ENCODE measurements around the gene SND1. TPM values are rescaled to one million over a fixed set of nuclear protein-coding genes. Genes with fewer than 3 reads are reported as not detected.

Gene SND1
- total and polyA plus RNA-seq, 9 donors: 88.3 to 125 (median 97.7) TPM

- Histone ChIP-seq H3K36me3 (ENCODE audit: control insufficient read depth, insufficient read depth, low read length) (no peaks in the 10 kb centered on the region), H3K4me3 (ENCODE audit: low read length) (no peak overlapping the region), H3K27ac (ENCODE audit: low read length) (no peak overlapping the region), H3K9me3 (replicated peaks; ENCODE audit: control insufficient read depth, low read depth, low read length) (no peaks in the 10 kb centered on the region), H3K4me1 (ENCODE audit: control insufficient read depth, insufficient read depth, low read length) (no peaks in the 10 kb centered on the region), H3K27me3 (ENCODE audit: control insufficient read depth, insufficient read depth, low read length) (no peaks in the 10 kb centered on the region)
- WGBS (ENCODE audit: insufficient coverage): 100% methylated on average over 3 of the region's 3 CpGs
- DNase-seq: no peak
Measured at GRCh38 chr7:127680983-127681382, 29.0 kb downstream of the SND1 start.

- no peaks in the 10 kb centered on the region for H3K4me1 ChIP-seq (ENCODE audit: control insufficient read depth, insufficient read depth, low read length)
- H3K9me3 ChIP-seq (replicated peaks; ENCODE audit: control insufficient read depth, low read depth, low read length): no peaks in the 10 kb centered on the region
- WGBS (ENCODE audit: insufficient coverage): 67% methylated on average over 1 of the region's 2 CpGs
- no peak for DNase-seq
- H3K27me3 ChIP-seq (ENCODE audit: control insufficient read depth, insufficient read depth, low read length): no peaks in the 10 kb centered on the region
- H3K27ac ChIP-seq (ENCODE audit: low read length): no peak overlapping the region
- peaks cover 5% of the 10 kb centered on the region for H3K36me3 ChIP-seq (ENCODE audit: control insufficient read depth, insufficient read depth, low read length)
- H3K4me3 ChIP-seq (ENCODE audit: low read length): no peak overlapping the region
Measured at GRCh38 chr7:127682140-127682539, 30.1 kb downstream of the SND1 start.

- H3K4me3 ChIP-seq (ENCODE audit: low read length): no peak overlapping the region
- H3K27me3 ChIP-seq (ENCODE audit: control insufficient read depth, insufficient read depth, low read length): no peaks in the 10 kb centered on the region
- no peaks in the 10 kb centered on the region for H3K9me3 ChIP-seq (replicated peaks; ENCODE audit: control insufficient read depth, low read depth, low read length)
- no peak overlapping the region for H3K27ac ChIP-seq (ENCODE audit: low read length)
- whole genome bisulfite sequencing (ENCODE audit: insufficient coverage): 54% methylated on average over 3 of the region's 4 CpGs
- no peaks in the 10 kb centered on the region for H3K4me1 ChIP-seq (ENCODE audit: control insufficient read depth, insufficient read depth, low read length)
- DNase-seq: peak; percentile 25
- H3K36me3 ChIP-seq (ENCODE audit: control insufficient read depth, insufficient read depth, low read length): peaks cover 16% of the 10 kb centered on the region
Measured at GRCh38 chr7:127683776-127684681, 32.0 kb downstream of the SND1 start.

GRCh38 chr7:127689194-127689772 lies 37.3 kb downstream of the SND1 start:
- no peak overlapping the region for H3K4me3 ChIP-seq (ENCODE audit: low read length)
- H3K9me3 ChIP-seq (replicated peaks; ENCODE audit: control insufficient read depth, low read depth, low read length): no peaks in the 10 kb centered on the region
- no peaks in the 10 kb centered on the region for H3K27me3 ChIP-seq (ENCODE audit: control insufficient read depth, insufficient read depth, low read length)
- H3K27ac ChIP-seq (ENCODE audit: low read length): no peak overlapping the region
- WGBS (ENCODE audit: insufficient coverage): no CpG with 5 or more reads among the region's 1 CpG
- H3K36me3 ChIP-seq (ENCODE audit: control insufficient read depth, insufficient read depth, low read length): peaks cover 34% of the 10 kb centered on the region
- no peak for DNase-seq
- H3K4me1 ChIP-seq (ENCODE audit: control insufficient read depth, insufficient read depth, low read length): no peaks in the 10 kb centered on the region

GRCh38 chr7:127690337-127690736 lies 38.3 kb downstream of the SND1 start:
- Histone ChIP-seq H3K36me3 (ENCODE audit: control insufficient read depth, insufficient read depth, low read length) (peaks cover 44% of the 10 kb centered on the region), H3K4me3 (ENCODE audit: low read length) (no peak overlapping the region), H3K4me1 (ENCODE audit: control insufficient read depth, insufficient read depth, low read length) (no peaks in the 10 kb centered on the region), H3K27me3 (ENCODE audit: control insufficient read depth, insufficient read depth, low read length) (no peaks in the 10 kb centered on the region), H3K9me3 (replicated peaks; ENCODE audit: control insufficient read depth, low read depth, low read length) (no peaks in the 10 kb centered on the region), H3K27ac (ENCODE audit: low read length) (no peak overlapping the region)
- no peak for DNase-seq
- 94% methylated on average over 1 of the region's 3 CpGs for WGBS (ENCODE audit: insufficient coverage)

- H3K27me3 ChIP-seq (ENCODE audit: control insufficient read depth, insufficient read depth, low read length): no peaks in the 10 kb centered on the region
- 100% methylated on average over 1 of the region's 3 CpGs for WGBS (ENCODE audit: insufficient coverage)
- peaks cover 46% of the 10 kb centered on the region for H3K36me3 ChIP-seq (ENCODE audit: control insufficient read depth, insufficient read depth, low read length)
- no peak for DNase-seq
- H3K4me3 ChIP-seq (ENCODE audit: low read length): no peak overlapping the region
- no peak overlapping the region for H3K27ac ChIP-seq (ENCODE audit: low read length)
- H3K4me1 ChIP-seq (ENCODE audit: control insufficient read depth, insufficient read depth, low read length): no peaks in the 10 kb centered on the region
- H3K9me3 ChIP-seq (replicated peaks; ENCODE audit: control insufficient read depth, low read depth, low read length): no peaks in the 10 kb centered on the region
Measured at GRCh38 chr7:127690806-127691205, 38.8 kb downstream of the SND1 start.

- no peak for DNase-seq
- Histone ChIP-seq H3K36me3 (ENCODE audit: control insufficient read depth, insufficient read depth, low read length) (peaks cover 41% of the 10 kb centered on the region), H3K4me3 (ENCODE audit: low read length) (no peak overlapping the region), H3K9me3 (replicated peaks; ENCODE audit: control insufficient read depth, low read depth, low read length) (no peaks in the 10 kb centered on the region), H3K27me3 (ENCODE audit: control insufficient read depth, insufficient read depth, low read length) (no peaks in the 10 kb centered on the region), H3K4me1 (ENCODE audit: control insufficient read depth, insufficient read depth, low read length) (no peaks in the 10 kb centered on the region), H3K27ac (ENCODE audit: low read length) (no peak overlapping the region)
- WGBS (ENCODE audit: insufficient coverage): 100% methylated on average over 1 of the region's 1 CpG
Measured at GRCh38 chr7:127692200-127692599, 40.2 kb downstream of the SND1 start.

- Histone ChIP-seq H3K4me3 (ENCODE audit: low read length) (no peak overlapping the region), H3K4me1 (ENCODE audit: control insufficient read depth, insufficient read depth, low read length) (no peaks in the 10 kb centered on the region), H3K27me3 (ENCODE audit: control insufficient read depth, insufficient read depth, low read length) (no peaks in the 10 kb centered on the region), H3K36me3 (ENCODE audit: control insufficient read depth, insufficient read depth, low read length) (peaks cover 49% of the 10 kb centered on the region), H3K27ac (ENCODE audit: low read length) (no peak overlapping the region), H3K9me3 (replicated peaks; ENCODE audit: control insufficient read depth, low read depth, low read length) (no peaks in the 10 kb centered on the region)
- no CpG with 5 or more reads among the region's 2 CpGs for WGBS (ENCODE audit: insufficient coverage)
- no peak for DNase-seq
Measured at GRCh38 chr7:127699853-127700252, 47.9 kb downstream of the SND1 start.

- no peaks in the 10 kb centered on the region for H3K27me3 ChIP-seq (ENCODE audit: control insufficient read depth, insufficient read depth, low read length)
- H3K4me3 ChIP-seq (ENCODE audit: low read length): no peak overlapping the region
- WGBS (ENCODE audit: insufficient coverage): no CpG with 5 or more reads among the region's 6 CpGs
- no peak overlapping the region for H3K27ac ChIP-seq (ENCODE audit: low read length)
- H3K4me1 ChIP-seq (ENCODE audit: control insufficient read depth, insufficient read depth, low read length): no peaks in the 10 kb centered on the region
- H3K9me3 ChIP-seq (replicated peaks; ENCODE audit: control insufficient read depth, low read depth, low read length): no peaks in the 10 kb centered on the region
- DNase-seq: no peak
- peaks cover 46% of the 10 kb centered on the region for H3K36me3 ChIP-seq (ENCODE audit: control insufficient read depth, insufficient read depth, low read length)
Measured at GRCh38 chr7:127702052-127702652, 50.2 kb downstream of the SND1 start.

- peak; percentile 29 for DNase-seq
- H3K4me1 ChIP-seq (ENCODE audit: control insufficient read depth, insufficient read depth, low read length): no peaks in the 10 kb centered on the region
- H3K4me3 ChIP-seq (ENCODE audit: low read length): no peak overlapping the region
- no peaks in the 10 kb centered on the region for H3K27me3 ChIP-seq (ENCODE audit: control insufficient read depth, insufficient read depth, low read length)
- no peaks in the 10 kb centered on the region for H3K9me3 ChIP-seq (replicated peaks; ENCODE audit: control insufficient read depth, low read depth, low read length)
- no peak overlapping the region for H3K27ac ChIP-seq (ENCODE audit: low read length)
- WGBS (ENCODE audit: insufficient coverage): no CpG with 5 or more reads among the region's 7 CpGs
- peaks cover 50% of the 10 kb centered on the region for H3K36me3 ChIP-seq (ENCODE audit: control insufficient read depth, insufficient read depth, low read length)
Measured at GRCh38 chr7:127702938-127703337, 50.9 kb downstream of the SND1 start.

Measured in muscle of leg (tissue), 11 donors.